KOPT-K1 (cell line): ENCODE results near the gene RPAP3.
A peak's percentile ranks its signal among the peaks of the same experiment; 100 is the strongest.

Experiments
- H3K27ac ChIP-seq: fragments of 200-600 bp; sonication (generic); 2 replicates; pipeline ENCODE4 v1.5.1; 2016; ENCODE audit warnings: antibody characterized with exemption, mild to moderate bottlenecking, low read depth, low read length; ENCODE audit not compliant: poor library complexity, severe bottlenecking
- H3K36me3 ChIP-seq: fragments of 200-600 bp; sonication (generic); 2 replicates; pipeline ENCODE4 v1.5.1; 2017; ENCODE audit warnings: antibody characterized with exemption, mild to moderate bottlenecking, low read length, moderate library complexity; ENCODE audit not compliant: insufficient read depth
- H3K9me3 ChIP-seq: fragments of 200-600 bp; sonication (generic); 2 replicates; pipeline ENCODE4 v1.5.1; 2017; ENCODE audit warnings: antibody characterized with exemption, low read length, mild to moderate bottlenecking; ENCODE audit not compliant: insufficient read depth, poor library complexity, severe bottlenecking

Gene RPAP3, protein sequence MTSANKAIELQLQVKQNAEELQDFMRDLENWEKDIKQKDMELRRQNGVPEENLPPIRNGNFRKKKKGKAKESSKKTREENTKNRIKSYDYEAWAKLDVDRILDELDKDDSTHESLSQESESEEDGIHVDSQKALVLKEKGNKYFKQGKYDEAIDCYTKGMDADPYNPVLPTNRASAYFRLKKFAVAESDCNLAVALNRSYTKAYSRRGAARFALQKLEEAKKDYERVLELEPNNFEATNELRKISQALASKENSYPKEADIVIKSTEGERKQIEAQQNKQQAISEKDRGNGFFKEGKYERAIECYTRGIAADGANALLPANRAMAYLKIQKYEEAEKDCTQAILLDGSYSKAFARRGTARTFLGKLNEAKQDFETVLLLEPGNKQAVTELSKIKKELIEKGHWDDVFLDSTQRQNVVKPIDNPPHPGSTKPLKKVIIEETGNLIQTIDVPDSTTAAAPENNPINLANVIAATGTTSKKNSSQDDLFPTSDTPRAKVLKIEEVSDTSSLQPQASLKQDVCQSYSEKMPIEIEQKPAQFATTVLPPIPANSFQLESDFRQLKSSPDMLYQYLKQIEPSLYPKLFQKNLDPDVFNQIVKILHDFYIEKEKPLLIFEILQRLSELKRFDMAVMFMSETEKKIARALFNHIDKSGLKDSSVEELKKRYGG

DNA sequence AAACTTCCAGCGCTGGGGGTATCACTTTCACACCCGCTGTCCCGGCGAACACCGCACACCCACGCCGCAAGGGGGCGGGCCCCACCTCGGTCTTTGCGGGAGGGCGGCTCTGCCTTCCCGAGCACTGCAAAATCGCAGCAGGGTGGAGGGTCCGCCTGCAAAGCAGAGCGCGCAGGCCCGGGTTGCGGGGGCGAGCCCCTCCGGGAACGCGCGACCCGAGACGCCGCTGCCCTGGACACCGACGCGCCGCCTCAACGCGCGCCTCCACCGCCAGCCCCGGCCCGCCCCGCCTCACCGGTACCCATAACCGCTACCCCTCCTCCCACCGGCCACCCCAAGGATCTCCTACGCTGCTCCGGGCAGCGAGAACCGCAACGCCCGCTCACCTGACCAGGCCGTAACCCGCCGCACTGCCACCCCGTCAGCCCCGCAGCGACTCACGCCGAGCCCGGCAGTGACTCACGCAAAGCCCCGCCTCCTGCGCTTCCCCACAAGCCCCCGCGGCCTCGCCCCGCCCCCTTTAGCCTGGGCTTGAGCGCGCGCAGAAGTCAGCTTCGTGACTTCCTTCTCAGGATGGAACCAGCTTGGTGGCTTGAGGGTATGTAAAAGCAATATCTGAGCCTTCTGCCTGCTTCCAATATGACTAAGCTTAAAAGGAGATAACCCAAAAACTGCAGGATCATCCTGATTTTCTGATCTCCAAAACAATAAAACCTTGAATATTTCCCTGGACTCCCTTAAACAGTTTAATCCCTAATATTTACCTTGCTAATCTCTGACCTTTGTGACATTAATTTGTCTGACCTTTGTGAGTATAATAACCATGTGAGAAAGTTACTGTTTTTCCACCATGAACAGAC, at the start of gene RPAP3:
TSS of gene RPAP3 (minus strand) at position 465 of the 860 bp plus-strand sequence. CDS start 3,190 bp downstream, outside the sequence.
- Histone ChIP-seq H3K36me3 (peaks cover 10% of the 10 kb centered on the region), H3K27ac (peak within 1 kb of the TSS; percentile 73), H3K9me3 (no peaks in the 10 kb centered on the region)

DNA sequence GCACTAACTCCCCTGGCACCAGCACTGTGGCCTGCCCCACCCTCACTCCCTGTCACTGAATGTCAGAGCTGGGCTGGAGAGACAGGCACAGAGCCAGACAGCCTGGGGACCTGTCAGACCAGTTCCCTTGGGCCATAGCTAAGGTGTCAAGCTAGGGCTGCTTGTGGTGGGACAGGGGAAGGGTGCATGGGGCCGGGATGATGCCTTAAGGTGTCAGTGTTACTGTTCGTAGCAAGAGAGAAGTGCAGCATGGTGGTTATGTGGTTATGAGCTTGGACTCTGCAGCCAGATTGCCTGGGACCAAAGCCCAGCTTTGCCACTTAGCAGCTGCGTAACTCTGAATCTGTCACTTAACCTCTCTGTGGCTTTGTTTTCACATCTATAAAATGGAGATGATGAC, 49.1 kb upstream of the RPAP3 start:
- Histone ChIP-seq H3K9me3 (no peaks in the 10 kb centered on the region), H3K36me3 (no peaks in the 10 kb centered on the region), H3K27ac (no peak overlapping the region)

DNA sequence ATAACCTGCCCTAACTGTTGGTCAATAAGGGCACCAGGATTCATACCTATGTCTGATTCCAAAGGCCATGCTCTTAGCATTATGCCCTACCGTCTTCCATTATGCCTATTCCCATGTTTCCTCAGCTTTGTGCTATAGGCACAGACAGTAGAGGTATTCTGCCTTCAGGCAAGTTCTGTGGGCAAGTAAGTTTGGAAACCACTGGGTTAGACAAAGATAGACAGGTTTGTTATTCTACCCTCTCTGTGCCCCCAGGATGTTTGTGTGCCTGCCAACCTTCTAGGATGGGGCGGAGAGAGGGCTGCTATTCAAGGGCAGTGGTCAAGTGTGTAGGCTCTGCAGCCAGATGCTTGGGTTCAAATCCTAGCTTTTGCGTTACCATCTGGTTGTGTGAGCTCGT, 48.3 kb upstream of the RPAP3 start:
- no peaks in the 10 kb centered on the region for H3K9me3 ChIP-seq
- H3K27ac ChIP-seq: no peak overlapping the region
- H3K36me3 ChIP-seq: no peaks in the 10 kb centered on the region

DNA sequence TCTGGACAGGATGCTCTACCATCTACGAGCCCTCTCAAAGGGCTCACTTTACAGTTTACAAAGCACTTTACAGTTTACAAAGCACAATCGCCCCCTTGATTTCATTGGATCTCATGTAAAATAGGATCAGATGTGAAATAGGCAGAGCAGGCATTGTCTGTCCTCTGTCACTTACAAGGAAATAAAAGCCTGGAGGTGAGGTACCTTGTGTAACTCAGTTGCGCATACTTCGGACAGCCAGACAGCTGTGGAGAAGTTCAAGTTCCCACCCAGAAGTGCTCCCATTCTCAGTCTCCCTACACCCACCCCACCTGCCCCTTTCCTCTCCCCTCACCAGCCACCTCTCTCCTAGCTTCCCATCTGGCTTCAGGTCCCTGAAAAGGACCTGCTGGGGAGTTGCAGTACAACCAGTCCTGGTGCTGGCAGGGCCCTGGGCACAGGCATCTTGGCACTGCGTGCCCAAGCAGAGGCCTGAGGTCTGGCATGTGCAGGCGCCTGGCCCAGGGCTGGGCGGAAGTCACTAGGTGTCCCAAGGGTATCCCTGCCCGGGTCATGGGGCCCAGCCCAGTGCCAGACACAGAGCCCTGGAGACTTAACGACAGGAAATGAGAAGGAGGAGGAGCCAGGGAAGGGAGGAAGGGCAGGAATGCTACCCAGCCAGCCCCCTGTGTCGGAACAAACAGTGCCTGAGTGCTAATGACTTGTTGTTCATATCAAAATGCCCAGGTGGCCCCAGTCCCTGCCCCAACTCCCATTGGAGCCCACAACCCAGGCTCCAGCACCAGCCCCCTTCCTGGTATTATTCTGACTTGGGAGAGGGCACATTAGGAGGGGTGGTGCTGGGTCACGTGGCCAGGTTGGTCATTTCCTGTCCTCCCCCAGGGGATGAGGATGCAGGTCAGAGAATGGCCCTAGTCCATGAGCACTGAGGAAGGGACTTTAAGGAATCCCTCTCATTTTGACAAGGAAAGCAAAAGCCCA, 47.5 kb upstream of the RPAP3 start:
- Histone ChIP-seq H3K9me3 (no peaks in the 10 kb centered on the region), H3K36me3 (no peaks in the 10 kb centered on the region), H3K27ac (no peak overlapping the region)

DNA sequence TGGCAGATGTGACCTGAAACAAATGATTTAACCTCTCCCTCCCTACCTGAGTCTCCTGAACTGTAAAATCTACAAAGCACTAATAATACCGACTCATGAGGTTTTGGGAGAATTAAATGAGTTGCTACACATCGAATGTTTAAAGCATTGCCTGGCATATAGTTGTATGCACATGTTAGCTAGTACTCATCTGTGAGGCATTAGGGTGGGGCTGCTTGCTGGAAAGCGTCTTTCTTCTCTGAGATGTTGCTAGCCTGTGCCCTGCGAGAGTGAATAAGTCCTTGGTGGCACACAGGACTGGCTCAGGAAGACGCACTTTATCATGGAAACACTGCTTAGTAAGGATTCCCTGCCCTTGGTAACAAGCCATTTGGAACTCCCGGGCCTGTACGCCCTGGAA, 46.7 kb upstream of the RPAP3 start:
- Histone ChIP-seq H3K36me3 (no peaks in the 10 kb centered on the region), H3K9me3 (no peaks in the 10 kb centered on the region), H3K27ac (no peak overlapping the region)

DNA sequence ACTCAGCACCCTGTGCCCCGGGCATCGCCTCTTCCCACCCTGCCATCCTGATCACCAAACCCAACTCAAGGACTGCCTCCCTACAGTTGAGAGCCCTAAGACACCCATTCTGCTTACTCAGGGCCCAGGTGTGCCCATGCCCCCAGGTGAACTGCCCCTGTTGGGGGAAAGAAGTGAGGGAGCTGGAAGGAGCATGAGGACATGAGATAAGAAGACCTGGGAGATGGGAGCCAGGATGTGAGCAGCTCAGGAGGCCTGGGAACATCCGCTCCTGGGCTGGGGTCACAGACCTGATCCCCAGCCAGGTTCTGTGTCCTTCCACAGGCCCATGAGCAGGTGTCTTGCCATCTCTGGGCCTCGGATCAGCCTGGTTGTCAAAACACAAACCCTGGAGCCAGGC, 46.3 kb upstream of the RPAP3 start:
- no peaks in the 10 kb centered on the region for H3K36me3 ChIP-seq
- no peaks in the 10 kb centered on the region for H3K9me3 ChIP-seq
- H3K27ac ChIP-seq: no peak overlapping the region

DNA sequence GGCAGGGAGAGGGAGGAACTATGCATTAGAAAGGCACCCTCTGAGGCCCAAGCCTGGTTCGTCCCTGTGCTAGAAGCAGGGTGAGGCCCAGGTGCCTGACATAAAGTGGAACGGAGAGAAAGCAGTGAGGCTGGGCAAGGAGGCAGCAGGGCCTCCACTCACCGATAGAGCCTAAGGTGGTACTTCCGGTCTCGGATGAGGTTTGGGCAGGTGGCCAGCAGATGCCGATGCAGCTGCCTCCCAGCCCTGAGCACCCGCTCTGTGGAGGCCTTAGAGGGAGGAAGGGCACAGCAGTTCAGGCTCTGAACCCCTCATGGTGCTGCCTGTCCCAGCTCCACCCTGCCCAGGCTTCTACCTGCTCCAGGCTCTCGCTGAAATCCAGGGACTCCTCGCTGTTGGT, 45.7 kb upstream of the RPAP3 start:
- no peak overlapping the region for H3K27ac ChIP-seq
- H3K9me3 ChIP-seq: no peaks in the 10 kb centered on the region
- H3K36me3 ChIP-seq: no peaks in the 10 kb centered on the region

DNA sequence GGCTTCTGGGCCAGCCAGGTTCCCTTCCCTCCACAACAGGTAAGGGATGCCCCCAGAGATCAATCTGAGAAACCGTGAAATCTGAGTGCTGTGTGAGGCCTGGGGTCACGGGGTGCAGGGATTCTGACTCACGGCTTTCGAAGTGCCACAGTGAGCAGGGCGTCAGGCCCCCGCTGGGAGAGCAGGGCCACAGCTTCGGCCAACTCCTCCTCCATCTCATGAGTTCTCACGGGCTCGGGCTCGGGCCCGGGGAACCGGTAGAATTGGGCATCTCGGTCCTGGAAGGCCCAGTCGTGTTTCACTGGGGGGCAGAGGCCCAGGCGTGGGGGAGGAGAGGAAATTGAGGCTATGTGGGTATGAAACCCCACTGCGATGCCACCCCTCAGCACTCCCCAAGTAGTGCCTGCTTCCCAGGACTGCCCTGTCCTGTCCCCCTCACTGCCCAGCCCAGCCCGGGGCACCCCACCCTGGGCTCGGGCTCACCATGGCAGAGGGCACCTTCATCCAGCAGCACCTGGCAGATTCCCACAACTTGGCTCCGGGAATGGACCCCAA, 45.2 kb upstream of the RPAP3 start:
- no peaks in the 10 kb centered on the region for H3K9me3 ChIP-seq
- H3K36me3 ChIP-seq: no peaks in the 10 kb centered on the region
- H3K27ac ChIP-seq: no peak overlapping the region

DNA sequence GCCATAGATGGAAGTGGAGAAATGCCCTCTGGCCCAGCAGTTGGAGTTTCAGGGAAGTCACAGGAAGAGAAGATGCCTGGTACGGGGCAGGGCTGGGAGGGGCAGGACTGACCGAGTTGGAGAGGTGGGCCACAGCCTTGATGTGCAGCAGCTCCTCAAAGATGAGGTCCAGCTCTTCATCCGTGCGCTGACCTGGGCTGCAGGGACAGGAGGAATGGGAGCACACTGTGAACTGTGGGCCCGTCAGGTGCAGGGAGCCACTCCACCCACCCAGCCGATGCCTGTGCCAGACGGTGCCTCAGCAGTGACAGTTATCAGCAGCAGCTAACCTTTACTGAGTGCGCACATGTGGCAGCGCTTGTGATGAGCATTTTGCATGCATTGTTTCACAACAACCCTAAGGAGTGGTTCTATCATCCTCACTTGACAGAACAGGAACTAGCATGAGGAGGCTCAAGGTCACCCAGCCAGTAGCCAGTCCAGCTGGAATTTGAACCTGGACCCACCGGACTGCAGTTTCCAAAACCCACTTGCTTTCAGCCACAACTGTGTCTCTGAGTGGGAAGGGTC, 44.5 kb upstream of the RPAP3 start:
- H3K9me3 ChIP-seq: no peaks in the 10 kb centered on the region
- H3K36me3 ChIP-seq: no peaks in the 10 kb centered on the region
- H3K27ac ChIP-seq: no peak overlapping the region

DNA sequence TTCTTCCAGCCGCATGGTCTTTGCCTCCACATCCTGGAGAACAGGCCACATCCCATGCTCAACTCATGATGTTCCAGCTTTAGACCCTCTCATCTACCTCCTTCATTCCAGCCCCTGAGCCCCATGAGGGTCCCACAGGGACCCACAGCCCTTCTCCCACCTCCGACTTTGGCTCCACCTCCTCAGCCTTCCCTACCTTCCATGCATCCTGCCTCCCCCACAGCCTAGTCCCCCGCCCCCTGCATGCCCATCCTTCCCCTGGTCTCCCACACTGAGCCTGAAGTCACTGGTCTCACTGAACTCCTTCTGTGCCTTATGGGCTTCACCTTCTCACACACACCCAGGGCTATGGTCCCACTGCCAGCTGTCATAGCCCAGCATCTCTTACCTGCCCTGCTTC, 43.1 kb upstream of the RPAP3 start:
- Histone ChIP-seq H3K9me3 (no peaks in the 10 kb centered on the region), H3K27ac (no peak overlapping the region), H3K36me3 (no peaks in the 10 kb centered on the region)

DNA sequence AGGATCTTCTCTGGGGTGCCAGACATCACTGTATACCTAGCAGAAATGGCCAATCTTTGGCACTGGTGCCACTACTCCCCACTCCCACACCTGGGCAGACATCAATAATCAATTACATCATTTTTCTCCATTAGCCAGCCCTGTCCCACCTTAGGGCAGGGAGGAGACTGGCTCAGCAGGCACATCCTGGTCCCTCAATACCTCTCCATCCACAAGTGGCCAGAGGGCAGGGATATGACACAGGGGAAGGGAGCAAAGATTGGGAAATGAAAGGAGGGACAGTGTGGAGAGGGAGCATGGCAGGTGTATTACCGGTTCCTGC, 42.6 kb upstream of the RPAP3 start:
- Histone ChIP-seq H3K36me3 (no peaks in the 10 kb centered on the region), H3K9me3 (no peaks in the 10 kb centered on the region), H3K27ac (no peak overlapping the region)

DNA sequence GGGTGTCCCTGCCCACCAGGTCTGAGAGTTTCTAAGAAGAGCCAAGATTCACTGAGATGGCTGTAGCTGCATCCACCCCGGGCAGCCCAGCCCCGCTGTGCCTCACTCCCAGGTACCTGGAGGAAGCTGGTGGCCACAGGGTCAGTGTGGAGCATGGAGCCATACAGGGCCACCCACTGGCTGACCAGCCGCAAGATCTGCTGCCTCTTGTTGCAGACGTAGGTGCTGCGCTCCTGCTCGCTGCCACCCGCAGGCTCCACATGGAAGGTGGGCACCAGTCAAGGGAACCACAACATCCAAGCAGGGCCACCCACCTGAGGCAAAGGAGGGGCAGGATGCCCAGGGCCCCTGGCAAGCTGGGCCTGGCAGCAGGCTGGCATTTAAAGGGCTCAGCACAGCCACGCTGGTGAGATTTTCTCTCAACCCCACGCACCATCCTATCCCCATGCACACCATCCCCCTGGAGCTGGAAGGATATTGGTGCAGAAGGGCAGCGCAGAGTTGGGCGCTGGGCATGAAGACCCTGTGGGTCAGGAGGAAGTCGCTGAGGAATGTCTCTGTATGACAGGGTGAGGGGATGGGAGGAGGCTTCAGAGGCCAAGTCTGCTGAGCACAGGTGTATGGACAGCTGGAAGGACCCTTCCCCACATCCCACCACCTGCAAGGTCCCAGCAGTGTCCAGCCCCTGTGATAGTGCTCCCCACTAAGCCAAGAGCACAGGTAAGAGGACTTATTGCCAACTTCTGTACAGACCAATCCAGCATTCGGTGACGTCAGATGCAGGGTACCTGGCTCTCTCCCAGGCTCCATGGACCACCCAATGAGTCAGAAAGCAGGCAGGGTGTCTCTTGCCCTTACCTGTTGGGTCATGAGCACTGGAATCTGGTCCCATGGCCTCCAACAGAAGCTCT, 42.0 kb upstream of the RPAP3 start:
- H3K36me3 ChIP-seq: no peaks in the 10 kb centered on the region
- H3K27ac ChIP-seq: no peak overlapping the region
- no peaks in the 10 kb centered on the region for H3K9me3 ChIP-seq

DNA sequence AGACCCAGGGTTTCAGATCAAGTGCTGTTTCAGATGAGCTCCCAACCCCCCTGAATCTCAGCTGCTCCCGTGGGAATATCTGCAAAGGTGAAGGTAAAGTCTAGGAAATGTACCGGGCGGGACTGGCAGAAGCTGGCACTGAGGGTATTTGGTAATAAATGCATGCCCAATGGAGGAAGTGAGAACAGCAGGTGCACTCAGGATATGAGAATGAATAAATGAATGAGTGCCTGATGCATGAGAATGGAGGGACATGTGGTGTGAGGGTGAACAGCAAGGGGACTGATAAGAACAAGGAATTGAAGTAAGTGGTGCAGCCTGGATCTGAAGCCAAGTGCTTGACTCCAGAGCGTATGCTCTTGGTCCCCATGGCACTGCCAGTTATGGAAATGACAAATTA, 41.3 kb upstream of the RPAP3 start:
- no peak overlapping the region for H3K27ac ChIP-seq
- H3K9me3 ChIP-seq: no peaks in the 10 kb centered on the region

More for the DNA sequence above, 41.3 kb upstream of the RPAP3 start:
- H3K36me3 ChIP-seq: no peaks in the 10 kb centered on the region
